Stimulated activated CD8-positive, alpha-beta memory T cell treated with anti-CD3 and anti-CD28 coated beads, Interleukin-7, amount 100 ng/mL, for 24 hours (primary cell): ENCODE data around the gene PCDHGC5.

Experiments
- DNase-seq: peaks from one replicate; pipeline ENCODE4 v3.0.0-alpha.2; 2020; ENCODE audit warnings: low read depth

PCDHGC5 gene

GRCh38 chr5:141491323-141492167 lies 2.7 kb downstream of the PCDHGC5 start:
- DNase-seq, result no peak

GRCh38 chr5:141492168-141492885 lies 3.4 kb downstream of the PCDHGC5 start:
- no peak for DNase-seq

DNA sequence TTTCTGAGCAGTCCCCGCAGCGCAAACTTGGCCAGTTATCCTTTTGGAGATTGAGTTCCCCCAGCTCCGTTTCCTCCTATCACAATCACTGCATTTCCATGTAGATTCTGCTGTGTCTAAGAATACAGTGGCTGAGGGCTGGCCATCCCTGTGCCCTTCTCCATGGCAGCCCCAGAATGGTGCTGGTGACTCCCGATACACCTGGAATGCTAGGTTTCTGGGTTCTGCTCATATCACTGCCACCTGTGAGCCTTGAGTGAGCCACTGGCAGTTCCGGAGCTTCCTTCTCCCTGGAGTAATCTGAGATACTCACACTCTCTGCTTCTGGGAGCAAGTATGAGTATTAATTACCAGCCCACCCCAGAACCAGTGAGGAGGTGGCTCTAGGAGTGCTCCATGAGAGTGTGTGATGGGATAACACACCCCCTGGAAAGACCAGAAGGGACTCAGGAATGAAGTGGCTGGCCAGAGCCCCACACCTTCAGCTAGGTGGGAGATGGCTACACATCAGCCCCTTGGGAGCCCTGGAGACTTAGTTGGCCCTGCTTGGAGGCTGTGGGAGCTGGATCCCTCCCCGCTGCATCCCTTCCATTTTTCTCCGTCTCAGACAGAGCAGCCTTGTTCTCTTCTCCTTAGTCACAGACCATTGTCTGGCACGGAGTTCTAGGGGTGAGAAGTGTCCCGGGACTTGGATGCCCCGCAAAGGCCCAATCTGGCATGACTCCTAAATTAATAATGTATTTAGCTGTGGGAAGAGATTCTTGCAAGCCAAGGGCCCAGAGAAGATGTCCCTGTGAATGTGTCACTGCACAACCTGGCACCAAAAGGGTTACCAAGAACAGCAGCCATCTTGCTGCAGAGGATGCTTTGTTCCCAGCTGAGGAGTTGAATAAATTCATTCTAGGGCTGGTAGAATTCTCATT lies 4.9 kb downstream of the PCDHGC5 start:
- DNase-seq, result no peak

GRCh38 chr5:141494761-141495452 lies 6.0 kb downstream of the PCDHGC5 start:
- DNase-seq, result no peak

GRCh38 chr5:141495453-141495811 lies 6.6 kb downstream of the PCDHGC5 start:
- DNase-seq, result no peak

- DNase-seq, result no peak
Observed at GRCh38 chr5:141496038-141496437, 7.2 kb downstream of the PCDHGC5 start.

DNA sequence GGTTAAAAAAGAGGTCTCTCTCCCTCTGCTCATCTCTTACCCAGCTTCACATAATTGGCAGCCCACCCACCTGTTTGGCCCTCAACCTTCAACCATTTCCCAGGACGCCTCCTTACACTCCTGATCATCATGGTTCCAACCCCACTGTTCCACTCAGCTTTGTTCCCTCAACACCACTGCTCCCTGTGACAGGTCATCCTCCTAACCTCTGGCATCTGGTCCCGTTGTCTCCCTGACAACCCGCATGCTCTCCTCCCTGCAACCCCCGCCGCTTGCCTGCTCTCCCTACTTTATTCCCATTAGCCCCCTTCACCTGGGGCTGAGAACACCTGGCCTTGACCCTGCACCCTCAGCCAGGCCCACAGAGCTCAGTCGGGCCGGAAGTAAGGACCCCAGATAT lies 12.9 kb downstream of the PCDHGC5 start:
- DNase-seq, result no peak

DNA sequence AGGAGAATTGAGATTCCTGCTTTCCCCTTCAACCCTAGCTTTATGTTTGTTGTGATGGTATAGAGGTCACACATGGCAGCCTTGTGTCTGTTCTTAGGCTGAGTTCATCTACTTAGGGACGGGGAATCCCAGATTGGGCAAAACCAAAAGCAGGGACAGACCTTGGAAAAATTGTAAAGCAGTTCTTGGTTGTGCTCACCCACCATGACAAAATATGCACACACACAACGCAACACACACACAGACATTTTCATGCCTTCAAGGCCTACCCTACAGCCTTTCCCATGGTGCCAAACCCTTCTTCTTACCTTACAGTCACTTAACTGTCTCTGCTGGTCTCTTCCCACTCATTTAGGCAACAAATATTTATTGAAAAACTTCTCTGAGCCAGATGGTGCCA lies 14.8 kb downstream of the PCDHGC5 start:
- DNase-seq, result no peak

- no peak for DNase-seq
Observed at GRCh38 chr5:141504216-141504615, 15.3 kb downstream of the PCDHGC5 start.

DNA sequence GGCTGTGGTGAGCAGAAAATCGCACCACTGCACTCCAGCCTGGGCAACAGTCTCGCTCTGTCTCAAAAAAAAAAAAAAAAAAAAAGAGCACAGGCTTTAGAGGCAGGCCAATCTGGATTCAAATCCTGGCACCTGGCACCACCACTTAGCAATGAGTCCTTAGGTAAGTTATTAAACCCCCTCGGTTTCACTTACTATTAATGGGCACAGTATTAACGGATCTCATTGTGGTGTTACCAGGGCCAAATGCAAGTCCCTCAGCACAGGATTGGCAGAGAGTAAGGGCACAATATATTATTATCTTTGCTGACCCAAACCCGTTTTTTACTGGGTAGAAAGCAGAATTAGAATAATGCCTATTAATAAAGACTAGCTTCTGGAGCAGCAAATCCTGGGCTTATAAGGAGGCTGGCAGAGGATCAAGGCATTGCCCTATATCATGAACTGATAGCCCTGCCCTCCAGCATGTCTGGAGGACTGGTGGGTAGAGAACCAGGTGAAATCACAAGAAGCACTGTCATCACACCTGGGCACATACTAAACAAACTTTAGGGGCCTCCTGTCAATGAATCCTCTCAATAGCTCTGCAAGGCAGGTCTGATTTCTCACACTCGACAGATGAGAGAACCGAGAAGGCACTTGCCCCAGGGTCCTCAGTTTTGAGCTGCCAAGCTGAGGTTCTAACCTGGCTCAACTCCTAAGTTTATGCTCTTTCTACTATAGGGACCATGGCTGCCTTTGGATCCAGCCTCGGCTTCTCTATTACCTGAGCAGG lies 17.7 kb downstream of the PCDHGC5 start:
- no peak for DNase-seq

DNA sequence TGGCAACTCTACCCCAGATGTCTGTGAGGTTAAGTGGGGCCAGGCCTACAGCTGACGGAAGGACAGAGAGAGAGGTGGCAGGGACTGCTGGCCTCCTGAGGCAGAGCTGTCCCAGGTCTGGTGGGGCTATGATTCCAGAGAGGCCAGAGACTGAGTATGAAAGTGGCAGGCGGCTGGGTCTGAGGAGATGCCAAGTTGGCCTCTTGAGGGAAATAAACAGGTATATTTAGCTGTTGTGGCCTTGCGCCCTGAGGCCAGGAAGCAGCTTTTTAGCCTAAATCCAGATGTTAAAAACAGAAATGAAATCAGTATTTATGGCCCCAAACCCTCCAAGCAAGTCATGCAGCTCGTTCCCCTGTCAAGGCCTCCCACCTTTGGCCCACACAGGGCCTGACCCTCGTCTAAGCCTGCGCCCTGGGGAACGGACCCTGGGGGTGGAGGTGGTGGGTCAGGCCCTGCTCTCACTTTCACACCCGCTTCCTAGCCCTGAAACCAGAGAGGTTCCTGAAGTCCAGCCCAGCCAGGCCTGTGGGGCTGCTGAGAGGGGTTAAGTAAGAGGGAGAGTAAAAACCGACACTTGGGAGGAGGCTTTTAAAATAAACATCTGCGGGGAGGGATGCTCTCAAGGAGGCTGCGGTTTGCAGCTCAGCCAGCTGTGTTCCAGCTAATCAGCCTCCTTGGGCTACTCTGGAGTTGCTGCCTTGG lies 18.7 kb downstream of the PCDHGC5 start:
- no peak for DNase-seq

DNA sequence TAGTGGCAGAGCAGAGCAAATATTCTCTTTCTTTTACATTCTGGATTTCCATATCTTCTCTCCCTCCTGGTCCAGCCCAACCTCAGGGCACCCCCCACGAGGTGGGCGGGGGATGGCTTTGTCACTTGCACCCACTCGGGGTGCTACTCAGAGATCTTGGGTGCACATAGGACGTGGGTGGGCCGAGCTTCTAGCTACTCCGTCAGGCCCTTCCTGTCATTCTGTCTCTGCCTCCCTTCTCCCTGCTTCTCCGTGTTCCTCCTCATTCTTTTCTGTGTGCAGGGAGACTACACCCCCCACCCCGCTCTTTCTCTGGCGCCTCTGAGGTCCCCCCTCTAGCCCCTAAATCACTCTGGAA lies 19.5 kb downstream of the PCDHGC5 start:
- no peak for DNase-seq

DNA sequence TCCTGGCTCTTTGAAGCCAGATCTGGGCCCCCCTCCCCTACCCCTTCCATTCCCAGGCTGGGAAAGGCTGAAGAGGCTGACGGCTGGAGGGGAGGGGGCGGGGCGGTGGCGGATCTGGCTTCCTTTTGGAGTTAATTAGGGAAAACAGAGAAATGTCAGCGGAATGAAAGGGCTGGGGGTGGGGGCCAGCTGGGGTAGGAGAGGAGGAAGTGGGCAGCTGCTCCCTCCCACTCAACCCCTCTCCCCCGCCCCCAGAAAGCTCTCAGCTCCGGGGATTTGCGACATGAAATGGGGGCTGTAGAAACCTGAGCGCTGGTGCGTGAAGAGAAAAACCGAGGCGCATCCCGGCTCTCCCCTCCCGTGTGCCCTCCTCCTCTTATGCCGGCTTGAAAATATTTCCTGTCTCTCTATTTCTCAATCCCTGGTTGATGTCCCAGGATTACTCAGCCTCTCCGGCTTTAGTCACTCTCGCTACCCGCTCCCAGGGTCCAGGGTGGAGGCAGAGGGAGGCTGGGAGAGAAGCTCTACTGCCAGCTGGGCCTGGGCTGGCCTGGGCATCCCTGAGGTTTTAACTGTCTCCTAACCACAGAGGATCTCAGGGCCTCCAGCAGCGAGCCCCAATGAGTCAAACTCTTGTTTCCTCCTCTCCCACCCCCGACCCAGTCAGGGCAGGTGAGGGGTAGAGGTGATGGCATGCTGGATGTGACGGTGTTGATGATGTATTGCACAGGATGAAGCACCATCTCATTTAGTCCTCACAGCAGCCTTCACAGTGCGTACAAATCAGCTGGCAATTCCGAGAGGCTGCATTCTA lies 20.1 kb downstream of the PCDHGC5 start:
- DNase-seq, result no peak

DNA sequence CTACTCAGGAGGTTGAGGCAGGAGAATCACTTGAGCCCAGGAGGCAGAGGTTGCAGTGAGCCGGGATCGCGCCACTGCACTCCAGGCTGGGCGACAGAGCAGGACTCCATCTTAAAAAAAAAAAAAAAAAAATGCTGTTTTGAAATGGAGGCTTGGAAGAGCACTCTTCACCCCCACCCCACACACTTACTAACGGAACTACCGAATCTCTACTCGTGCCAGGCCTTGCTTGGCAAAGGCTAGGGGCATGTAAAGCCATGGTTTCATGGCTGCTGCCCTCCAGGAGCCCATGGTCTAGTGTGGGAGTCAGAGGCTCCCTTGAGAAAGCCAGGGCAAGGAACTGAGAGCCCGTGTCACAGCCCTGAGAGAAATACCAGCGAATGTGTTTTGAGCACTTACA lies 21.3 kb downstream of the PCDHGC5 start:
- no peak for DNase-seq

- DNase-seq, result no peak
Observed at GRCh38 chr5:141510850-141511601, 22.1 kb downstream of the PCDHGC5 start.

DNA sequence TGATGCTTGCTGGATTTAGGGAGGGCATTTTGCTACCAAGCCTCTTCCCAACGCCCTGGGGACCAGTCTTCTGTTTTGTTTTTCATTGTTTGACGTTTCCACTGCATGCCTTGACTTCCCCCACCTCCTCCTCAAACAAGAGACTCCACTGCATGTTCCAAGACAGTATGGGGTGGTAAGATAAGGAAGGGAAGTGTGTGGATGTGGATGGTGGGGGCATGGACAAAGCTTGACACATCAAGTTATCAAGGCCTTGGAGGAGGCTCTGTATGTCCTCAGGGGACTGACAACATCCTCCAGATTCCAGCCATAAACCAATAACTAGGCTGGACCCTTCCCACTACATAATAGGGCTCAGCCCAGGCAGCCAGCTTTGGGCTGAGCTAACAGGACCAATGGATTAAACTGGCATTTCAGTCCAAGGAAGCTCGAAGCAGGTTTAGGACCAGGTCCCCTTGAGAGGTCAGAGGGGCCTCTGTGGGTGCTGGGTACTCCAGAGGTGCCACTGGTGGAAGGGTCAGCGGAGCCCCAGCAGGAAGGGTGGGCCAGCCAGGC lies 23.0 kb downstream of the PCDHGC5 start:
- no peak for DNase-seq

DNA sequence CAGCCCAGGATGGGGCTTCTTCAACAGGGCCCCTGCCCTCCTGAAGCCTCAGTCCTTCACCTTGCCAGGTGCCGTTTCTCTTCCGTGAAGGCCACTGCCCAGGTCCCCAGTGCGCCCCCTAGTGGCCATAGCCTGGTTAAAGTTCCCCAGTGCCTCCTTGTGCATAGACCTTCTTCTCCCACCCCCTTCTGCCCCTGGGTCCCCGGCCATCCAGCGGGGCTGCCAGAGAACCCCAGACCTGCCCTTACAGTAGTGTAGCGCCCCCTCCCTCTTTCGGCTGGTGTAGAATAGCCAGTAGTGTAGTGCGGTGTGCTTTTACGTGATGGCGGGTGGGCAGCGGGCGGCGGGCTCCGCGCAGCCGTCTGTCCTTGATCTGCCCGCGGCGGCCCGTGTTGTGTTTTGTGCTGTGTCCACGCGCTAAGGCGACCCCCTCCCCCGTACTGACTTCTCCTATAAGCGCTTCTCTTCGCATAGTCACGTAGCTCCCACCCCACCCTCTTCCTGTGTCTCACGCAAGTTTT lies 23.6 kb downstream of the PCDHGC5 start:
- DNase-seq, result peak; percentile 78

- no peak for DNase-seq
Observed at GRCh38 chr5:141512911-141513626, 24.2 kb downstream of the PCDHGC5 start.
